Activated effector memory CD4-positive, alpha-beta T cell treated with Interleukin-2 at 50 U/mL for 16 hours (primary cell): ENCODE measurements around the gene CHKB.
"Not testable (repeated sequence)": the region's sequence is repeated elsewhere in the genome, so short reads cannot be mapped to it uniquely, and the experiment has no call there.

Source experiments
- DNase-seq: peaks from one replicate; pipeline ENCODE4 v3.0.0-alpha.2; 2020

The CHKB gene, protein sequence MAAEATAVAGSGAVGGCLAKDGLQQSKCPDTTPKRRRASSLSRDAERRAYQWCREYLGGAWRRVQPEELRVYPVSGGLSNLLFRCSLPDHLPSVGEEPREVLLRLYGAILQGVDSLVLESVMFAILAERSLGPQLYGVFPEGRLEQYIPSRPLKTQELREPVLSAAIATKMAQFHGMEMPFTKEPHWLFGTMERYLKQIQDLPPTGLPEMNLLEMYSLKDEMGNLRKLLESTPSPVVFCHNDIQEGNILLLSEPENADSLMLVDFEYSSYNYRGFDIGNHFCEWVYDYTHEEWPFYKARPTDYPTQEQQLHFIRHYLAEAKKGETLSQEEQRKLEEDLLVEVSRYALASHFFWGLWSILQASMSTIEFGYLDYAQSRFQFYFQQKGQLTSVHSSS

GRCh38 chr22:50582493-50583293, at the start of gene CHKB:
Gene CHKB (minus strand): TSS chr22:50582849. CDS start chr22:50582781, 68 bp downstream.
- peak; percentile 97 for DNase-seq

- no peak for DNase-seq
These were observed 47.7 kb upstream of the CHKB start for GRCh38 chr22:50630376-50630775.

GRCh38 chr22:50628543-50629134, 46.0 kb upstream of the CHKB start:
- DNase-seq = no peak

- DNase-seq = peak; percentile 72
These were observed 45.2 kb upstream of the CHKB start, which contains the start of gene ARSA for GRCh38 chr22:50627642-50628542. Gene ARSA (minus strand): TSS chr22:50628152. CDS start chr22:50627779, 373 bp downstream.

GRCh38 chr22:50626850-50627641, 44.4 kb upstream of the CHKB start:
- no peak for DNase-seq

- DNase-seq = no peak
These were observed 43.7 kb upstream of the CHKB start for GRCh38 chr22:50626314-50626849.

DNA sequence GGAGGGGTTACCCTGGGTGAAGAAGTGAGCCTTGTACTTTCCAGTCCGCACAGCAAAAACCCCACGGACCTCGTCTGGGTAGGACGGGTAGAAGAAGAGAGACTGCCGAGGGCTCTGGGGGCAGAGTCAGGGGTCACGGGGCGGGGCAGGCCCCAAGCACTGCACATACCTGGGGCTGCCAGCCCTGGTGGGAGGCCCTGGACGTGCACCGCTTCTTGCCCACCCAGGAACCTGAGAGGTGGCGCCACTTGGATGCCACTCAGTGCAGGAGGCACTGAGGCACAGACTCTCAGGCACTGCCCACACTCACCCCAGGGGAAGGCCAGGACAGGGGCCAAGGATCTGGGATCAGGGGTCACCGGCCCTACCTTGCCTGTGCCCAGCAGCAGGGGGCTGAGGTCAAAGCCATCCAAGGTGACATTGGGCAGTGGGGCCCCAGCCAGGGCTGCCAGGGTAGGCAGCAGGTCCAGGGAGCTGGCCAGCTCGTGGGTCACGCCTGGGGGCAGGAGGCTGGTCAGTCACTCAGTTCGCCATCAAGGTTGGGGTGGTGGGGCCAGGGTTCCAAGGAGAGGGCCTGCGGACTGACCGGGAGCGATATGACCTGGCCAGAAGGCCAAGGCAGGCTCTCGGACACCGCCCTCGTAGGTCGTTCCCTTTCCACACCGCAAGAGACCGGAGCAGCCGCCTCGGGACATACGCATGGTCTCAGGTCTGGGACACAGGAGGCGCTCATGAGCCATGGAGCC, 43.1 kb upstream of the CHKB start:
- DNase-seq = no peak

DNA sequence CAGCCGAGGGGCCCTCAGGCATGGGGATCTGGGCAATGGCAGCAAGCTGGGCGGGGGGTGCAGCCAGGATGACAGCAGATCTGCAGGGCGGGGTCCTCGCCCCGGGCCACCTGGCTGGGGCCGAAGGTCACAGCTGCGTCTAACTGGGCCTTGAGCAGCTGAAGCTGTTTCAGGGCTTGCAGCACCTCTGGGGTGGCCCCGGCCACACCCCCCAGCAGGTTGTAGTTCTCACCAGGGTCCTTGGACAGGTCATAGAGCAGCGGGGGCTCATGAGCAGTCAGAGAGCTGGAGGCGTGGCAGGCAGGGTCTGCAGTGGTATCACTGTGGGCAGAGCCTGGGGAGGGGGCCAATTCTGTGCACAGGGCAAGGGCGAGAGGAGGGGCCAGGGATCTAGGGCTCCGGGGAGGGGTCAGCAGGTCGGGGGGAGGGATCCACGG, 42.5 kb upstream of the CHKB start:
- no peak for DNase-seq

- DNase-seq = no peak
These were observed 41.9 kb upstream of the CHKB start for GRCh38 chr22:50624347-50625130.

DNA sequence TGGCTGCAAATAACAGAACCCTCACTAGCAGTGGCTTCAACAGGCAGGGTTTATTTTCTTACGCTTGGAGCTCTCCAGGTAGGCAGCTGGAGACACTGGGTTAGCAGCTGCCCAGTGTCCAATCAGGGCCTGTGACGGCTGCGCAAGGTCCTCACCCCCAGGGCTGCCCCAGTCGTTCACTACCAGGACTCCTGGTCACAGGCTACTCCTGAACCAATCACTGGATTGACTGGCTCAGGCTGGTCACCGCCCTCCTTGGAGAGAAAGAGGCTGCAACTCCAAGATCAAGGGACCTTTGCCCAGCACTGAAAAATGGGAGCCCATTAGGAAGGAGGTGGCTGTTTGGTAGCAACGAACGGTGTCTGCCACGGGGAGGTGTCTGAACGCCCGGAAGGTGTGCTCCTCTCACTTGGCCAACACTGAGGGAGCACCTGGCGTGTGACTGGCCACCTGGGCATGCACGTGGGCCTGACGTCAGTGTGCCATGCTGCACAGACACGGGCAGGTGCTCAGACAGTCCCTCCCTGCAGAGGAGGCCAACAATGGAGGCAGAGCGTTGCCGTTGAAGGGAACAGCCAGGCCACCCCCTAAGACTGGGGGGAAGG, 40.2 kb upstream of the CHKB start:
- DNase-seq = no peak

GRCh38 chr22:50621948-50622722, 39.5 kb upstream of the CHKB start:
- peak; percentile 14 for DNase-seq

DNA sequence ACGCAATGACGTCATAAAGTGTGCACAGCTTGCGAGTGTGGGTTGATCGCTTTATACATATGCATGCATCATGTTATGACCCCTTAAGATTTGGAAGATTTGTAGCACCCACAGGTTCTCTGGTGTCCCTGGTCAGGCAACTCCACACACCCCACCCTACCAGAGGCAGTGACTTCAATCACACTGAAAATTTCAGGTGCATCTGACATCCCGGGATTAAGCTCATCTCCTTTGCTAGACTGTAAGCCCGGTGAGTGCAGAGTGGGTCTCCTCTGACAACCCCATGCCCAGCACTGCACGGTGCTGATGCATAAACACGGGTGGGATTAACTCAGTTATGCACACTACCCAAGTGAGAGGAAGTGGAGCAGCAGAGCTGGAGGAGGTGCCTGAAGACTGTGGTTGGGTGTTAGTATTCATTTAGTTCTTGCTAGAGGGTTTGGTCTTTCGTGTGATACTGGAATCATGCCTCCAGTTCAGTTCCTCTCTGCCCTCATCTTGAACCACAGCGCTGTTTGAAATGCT, 38.8 kb upstream of the CHKB start:
- DNase-seq = peak; percentile 39

- peak; percentile 53 for DNase-seq
These were observed 38.1 kb upstream of the CHKB start for GRCh38 chr22:50620593-50621355.

DNA sequence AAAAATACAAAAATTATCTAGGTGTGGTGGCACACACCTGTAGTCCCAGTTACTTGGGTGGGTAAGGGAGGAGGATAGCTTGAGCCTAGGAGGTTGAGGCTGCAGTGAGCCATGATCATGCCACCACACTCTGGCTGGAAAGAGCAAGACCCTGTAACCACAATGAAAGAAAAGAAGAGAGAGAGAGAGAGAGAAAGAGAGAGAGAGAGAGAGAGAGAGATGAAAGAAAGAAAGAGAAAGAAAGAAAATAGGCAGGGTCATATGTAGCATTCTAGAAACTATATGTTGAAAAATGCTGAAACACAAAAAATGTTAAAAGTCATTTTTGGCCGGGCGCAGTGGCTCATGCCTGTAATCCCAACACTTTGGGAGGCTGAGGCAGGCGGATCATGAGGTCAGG, 31.6 kb upstream of the CHKB start:
- not testable (repeated sequence) for DNase-seq

GRCh38 chr22:50613291-50613981, 30.8 kb upstream of the CHKB start:
- no peak for DNase-seq

- no peak for DNase-seq
These were observed 30.0 kb upstream of the CHKB start for GRCh38 chr22:50612528-50613221.
